ENCODE results near the gene PRKG1.
"Not testable (repeated sequence)": the region's sequence is repeated elsewhere in the genome, so short reads cannot be mapped to it uniquely, and the experiment has no call there.

PRKG1 gene

DNA sequence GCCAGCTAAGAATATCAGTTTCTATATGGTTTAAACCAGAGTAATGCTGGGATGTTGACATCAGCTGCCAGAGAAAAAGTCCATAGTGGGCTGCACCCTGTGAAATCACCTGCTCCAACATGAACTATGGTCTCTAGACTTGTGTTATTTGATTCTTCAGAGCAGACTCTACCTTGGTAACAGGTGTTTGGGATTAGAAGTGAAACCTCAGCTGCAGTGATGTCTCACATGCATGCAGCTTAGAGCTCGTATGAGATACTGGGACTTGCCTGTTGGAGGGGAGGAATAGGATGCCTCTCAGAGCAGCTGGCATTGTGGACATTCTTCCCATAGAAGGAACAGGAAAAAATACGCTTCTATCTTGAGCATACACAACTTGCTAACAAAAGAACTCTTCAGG, 912.2 kb downstream of the PRKG1 start:
- DNase-seq (ENCODE audit: low read depth, low spot score): no peak

DNA sequence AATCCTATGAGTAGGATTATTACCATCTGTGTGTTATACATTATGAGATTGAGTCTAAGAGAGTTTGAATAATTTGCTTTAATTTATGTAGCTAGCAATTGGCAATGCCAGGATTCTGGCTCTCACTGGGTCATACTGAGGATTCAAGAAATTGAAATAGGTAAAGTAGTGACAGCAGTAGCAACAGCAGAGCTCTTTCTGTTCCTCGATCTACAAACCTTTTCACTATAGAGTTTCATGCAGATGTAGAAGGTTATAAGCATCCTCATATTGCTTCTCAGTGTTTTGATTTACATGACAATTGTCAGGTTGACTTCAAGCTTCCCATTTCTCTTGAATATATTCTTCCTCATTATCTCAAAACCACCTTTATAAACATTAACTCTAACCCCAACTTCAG, 919.2 kb downstream of the PRKG1 start:
- no peak for DNase-seq (ENCODE audit: low read depth, low spot score)

DNA sequence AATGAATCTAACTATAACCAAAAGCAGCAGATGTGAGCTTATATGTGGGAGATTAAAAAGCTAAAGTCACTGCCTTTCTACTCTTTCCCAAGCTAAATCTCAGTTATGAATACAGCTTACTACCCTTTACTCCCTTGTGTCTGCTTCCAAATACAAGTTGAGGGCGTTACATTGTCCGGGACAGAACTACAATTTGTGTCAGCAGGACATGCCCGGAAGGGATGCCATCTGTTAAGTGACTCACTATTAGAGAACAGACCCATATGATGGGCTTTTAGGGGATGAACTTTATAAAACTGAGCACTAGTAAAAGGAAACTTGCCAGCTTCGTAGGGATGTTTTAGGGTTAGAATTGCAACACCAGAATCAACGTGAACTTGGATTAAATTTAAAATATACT, 924.8 kb downstream of the PRKG1 start:
- no peak for DNase-seq (ENCODE audit: low read depth, low spot score)

DNA sequence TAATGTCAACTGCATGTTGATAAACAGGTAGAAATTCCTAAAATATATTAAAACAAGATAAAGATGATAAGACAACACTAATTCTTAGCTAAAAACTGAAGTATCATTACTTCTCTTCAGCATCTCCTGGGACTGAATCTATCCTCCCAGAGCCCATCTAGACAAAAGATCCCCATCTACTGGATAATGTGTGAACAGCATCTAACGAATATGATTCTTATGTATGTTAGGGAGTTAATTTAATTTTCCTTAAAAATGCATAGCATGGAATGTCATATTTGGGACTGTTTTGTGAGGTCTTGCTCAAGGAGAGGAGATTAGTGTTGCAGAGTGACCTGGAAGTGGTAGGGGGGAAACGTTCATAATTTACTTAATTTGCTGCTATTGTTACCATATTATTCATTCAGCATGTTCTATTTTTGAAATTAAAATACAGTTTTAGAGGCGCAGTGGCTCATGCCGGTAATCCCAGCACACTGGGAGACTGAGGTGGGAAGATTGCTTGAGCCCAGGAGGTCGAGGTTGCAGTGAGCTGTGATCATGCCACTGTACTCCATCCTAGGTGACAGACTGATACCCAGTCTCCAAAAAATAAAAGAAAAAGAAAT, 930.2 kb downstream of the PRKG1 start:
- DNase-seq (ENCODE audit: low read depth, low spot score): no peak

DNA sequence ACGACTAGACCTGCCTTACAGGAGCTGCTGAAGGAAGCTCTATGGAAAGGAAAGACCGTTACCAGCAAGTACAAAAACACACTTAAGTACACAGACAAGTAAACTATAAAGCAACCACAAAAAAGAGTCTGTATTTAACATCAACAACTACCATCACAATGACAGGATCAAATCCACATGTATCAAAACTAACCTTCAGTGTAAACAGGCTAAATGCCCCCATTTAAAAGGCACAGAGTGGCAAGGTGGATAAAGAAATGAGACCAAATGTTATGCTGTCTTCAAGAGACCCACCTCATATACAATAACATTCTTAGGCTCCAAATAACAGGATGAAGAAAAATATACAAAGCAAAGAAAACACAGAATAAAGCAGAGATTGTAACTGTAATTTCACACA, 932.8 kb downstream of the PRKG1 start:
- DNase-seq (ENCODE audit: low read depth, low spot score): no peak

DNA sequence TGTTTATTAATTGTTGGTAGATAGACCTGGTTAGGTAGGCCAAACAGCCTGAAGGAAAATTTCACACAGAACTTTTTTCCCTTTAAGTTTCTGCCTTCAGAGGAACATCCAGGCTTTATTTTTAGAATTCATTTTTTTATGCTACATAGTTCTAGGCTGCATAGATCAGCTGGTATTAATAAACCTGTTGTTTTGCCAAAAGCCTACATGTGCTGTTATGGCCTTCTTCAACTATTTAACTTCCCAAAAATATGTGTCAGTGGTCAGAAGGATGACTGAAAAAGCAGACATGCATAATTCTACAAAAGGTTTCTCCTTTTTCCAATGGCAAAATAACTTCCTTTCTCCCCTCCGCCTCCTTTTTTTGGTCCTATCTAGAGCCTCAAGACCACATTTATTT, 936.8 kb downstream of the PRKG1 start:
- DNase-seq (ENCODE audit: low read depth, low spot score): no peak

DNA sequence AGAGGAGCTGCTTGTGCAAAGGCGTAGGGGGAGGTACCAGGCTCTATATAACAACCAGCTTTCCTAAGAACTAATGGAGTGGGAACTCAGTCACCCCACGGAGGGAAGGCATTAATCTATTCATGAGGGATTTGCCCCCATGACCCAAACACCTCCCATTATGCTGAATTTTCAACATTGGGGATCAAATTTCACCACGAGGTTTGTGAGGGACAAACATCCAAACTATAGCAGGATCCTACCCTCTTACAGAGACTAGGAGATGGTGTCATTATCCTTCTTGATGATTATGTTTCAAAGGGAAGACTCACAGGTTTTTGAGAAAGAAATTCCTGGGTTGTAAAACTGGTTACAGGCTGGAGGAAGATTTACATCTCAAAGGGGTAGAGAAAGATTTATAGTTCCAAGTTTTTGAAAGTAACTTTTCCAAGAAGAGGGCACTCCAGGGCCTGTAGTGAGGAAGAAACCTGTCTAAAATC, 944.8 kb downstream of the PRKG1 start:
- no peak for DNase-seq (ENCODE audit: low read depth, low spot score)

DNA sequence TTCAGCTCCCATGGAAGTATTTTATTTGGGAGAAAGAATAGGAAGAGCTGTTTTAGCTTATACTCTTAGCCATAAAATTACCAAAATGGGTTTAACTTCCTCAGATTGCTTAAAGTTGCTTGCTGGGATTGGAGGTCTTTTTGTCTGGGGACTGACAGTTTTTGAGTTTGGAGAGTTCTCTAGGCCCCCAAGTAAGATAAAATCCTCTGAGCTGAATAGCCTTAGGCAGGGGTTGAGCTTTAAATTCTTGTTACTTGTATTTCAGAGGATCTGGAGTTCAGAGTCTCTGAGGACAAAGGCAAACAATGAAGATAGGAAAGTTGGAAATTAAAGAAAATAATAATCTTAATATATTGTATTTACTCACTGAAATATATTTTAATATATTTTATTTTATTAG, 945.4 kb downstream of the PRKG1 start:
- no peak for DNase-seq (ENCODE audit: low read depth, low spot score)

DNA sequence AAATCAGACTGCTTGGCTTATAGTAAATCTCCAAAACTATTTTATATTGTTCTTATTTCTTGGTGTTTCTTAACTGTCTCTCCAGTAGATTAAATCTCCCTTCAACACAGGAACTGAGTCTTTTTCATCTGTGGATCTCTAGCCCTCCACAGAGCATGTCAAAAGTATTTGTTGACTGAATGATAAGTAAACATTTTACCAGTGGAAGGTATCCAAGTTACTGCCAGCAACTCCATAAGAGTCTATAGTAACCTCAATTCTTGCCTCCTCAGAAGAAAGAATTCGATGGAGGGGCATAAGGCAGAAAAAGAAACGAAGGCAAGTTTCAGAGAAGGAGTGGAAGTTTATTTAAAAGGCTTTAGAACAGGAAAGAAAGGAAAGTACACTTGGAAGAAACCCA, 945.9 kb downstream of the PRKG1 start:
- DNase-seq (ENCODE audit: low read depth, low spot score): no peak

DNA sequence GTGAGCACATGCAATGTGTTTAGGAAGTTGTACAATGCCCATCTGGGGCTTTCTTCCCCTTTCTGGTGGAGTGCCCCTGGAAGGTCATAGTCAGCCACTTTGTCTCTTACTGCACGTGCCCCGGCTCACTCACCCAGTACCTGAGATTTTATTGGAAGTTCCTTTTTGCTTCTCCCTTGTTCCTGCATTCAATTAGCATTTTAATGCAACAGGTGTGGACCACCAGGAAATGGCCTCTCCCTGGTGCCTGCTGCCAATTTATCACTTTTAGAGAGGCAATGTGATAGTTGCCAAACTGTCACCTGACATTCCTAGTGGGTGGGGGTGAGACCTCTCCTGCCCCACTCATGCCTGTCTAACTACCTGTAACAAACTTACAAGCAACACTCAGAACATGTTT, 946.4 kb downstream of the PRKG1 start:
- DNase-seq (ENCODE audit: low read depth, low spot score): no peak

DNA sequence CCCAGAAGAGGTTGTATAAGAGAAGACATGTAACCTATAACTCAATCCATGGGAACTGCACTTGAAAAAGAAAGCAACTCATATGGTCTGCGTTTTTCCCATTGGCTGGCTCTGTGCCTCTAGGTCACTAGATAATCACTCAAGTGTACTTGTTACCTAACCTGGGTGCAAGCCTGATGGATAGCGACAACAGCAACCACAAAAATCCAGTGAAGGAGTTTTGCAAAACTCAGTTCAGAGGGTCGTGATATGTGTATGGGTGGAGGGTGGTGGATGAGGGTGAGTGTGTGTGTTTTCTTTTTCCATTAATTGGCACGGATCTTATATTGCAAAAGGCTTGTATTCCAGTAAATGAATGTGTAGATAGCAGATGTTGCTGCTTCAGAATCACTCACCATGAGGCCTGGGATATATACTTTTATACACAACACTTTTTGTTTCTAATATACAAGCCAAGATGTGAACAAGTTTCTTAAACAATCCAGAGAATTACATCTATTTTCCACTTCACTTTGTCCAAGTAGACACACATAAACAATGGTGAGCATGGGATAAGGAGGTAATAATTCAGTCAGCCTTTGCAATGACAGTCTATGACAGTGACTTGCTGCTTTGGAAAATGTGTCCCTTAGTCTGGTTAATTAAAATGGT, 952.9 kb downstream of the PRKG1 start:
- DNase-seq (ENCODE audit: low read depth, low spot score): no peak

DNA sequence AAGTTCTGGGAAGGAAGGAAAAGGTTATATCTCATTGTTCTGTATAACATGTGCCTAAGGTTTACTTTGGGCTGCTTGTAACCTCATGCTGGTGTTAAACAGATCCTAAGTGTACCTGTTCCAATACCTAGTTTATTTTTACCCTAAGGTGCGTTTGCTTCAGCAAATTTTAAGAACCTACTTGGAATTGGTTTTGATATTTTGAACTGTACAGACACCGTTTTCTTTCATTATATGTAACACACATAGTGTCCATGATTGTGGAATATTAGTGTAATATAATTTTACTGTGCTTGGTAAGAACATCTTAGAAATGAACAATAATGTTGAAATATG, 954.2 kb downstream of the PRKG1 start:
- no peak for DNase-seq (ENCODE audit: low read depth, low spot score)

DNA sequence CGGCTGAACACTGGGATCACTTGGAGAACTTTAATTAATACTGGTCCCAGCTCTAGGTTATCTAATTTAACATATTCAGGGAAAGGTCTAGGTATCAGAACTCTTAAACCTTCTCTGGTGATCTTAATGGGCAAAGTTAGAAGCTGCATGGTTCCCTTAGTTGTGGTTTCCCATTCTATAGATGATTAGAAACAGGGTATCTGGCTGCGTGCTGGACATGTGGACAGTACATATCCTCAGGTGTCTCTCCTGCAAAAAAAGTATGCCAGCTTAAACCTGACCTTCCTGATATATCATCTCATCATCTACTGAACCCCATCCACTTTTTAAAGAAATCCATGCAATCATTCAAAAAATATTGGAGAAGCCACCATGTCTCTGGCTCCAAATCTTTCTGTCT, 955.3 kb downstream of the PRKG1 start:
- DNase-seq (ENCODE audit: low read depth, low spot score): no peak

DNA sequence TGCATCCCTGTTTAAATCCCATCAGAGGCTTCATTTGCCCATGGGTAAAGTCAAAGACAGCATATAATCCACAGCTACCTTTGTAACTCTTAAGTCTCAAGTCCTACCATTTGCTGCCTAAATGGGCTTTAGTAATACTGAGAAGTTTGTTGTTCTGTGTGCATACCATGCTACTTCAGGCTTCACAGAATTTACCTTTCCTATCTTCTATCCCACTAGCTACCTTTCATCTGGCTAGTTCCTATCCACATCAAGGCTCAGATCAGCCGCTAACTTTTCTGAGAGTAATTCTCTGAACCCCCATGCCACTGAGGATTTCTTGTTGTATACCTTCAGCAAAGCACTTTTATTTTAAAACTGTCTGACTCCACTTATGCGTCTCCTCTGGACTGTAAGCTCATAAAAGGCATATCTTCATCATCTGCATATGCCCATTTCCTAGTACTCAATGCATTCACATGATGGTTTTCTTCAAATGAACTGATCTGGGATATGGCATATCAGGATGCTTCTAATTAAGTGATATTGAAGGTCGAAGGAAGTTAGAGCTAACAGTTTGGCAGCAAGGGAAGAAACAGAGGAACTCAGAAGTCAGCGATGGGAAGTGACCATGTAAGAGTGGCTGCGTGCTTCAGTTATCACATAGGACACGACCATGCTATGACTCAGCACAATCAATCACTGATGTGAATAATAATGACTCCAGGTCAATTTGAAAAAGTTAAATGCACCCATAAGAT, 955.9 kb downstream of the PRKG1 start:
- DNase-seq (ENCODE audit: low read depth, low spot score): no peak

DNA sequence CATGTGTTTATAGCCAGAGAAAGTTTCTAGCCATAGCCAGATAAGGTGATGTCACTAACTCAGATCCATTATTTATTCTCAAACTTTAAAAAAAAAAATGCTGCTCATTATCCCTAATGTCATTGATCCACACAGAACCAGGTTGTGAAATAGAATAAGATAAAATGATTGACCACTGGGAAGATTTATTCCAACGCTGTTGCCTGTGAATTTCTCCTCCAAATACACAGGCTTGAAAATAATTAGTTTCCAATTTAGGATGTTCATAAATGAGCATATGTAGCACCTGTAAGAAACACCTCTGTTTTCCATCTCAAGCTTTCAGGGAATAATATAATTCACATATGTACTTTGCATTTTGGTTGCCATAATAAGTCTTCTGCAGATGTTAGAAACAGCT, 956.7 kb downstream of the PRKG1 start:
- no peak for DNase-seq (ENCODE audit: low read depth, low spot score)

DNA sequence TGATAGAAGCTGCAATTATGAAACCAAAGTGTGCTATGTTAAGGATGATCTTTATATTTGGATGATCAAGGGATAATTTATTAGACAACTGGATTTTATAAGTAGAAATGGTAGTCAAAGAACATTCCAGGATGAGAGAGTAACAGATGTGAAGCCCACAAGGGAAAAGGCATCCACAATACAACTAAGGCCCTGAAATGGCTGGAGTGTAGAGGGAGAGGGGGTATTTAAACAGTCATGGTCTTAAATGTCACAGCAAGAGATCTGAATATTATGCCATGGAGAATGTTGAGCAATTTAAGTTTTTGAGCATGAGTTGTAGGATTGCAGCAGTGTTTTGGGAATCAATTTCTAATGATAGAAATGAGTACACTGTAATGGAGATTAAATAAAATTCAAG, 957.5 kb downstream of the PRKG1 start:
- DNase-seq (ENCODE audit: low read depth, low spot score): no peak

DNA sequence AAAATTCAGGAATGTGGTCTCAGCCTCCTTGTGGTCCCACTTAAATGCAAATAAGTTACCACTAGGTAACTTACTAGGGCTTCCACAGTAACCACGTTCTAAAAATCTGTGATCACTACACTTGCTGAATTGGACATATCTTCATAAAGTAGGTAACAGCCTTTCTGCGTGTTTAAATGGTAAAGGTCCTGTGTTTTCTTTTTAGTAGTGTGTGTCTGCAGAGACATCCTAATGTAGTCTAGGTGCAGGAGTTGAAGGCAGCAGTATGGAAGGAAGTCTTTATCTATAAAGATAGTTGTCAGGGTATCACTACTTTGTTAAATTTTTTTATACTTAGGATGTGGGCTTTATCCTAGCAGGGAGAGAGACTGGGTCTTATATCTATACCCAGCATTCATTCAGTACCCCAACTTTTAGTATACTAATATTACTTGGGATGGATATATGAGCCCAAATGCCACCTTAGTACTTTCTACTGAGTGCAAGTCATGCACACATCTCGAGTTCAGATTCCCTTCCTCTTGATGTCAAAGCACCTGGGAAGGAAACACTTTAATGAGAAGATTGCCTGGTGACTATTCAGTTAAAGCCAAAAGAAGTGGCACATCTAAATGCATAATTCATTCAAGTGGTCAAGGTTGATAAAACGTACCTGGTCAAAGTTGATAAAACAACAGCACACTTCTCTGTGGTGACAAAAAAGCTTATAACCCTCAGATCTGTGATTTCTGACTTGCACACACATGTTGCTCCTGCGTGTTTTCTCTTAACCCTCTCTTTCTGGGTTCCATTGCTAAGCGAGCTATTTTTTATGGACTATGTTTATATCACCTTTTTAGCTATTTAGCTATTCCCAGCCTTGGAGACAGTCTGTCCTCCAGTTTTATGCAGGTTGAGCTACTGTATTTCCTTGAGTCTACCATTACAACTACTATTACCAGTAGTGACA, 958.7 kb downstream of the PRKG1 start:
- no peak for DNase-seq (ENCODE audit: low read depth, low spot score)

DNA sequence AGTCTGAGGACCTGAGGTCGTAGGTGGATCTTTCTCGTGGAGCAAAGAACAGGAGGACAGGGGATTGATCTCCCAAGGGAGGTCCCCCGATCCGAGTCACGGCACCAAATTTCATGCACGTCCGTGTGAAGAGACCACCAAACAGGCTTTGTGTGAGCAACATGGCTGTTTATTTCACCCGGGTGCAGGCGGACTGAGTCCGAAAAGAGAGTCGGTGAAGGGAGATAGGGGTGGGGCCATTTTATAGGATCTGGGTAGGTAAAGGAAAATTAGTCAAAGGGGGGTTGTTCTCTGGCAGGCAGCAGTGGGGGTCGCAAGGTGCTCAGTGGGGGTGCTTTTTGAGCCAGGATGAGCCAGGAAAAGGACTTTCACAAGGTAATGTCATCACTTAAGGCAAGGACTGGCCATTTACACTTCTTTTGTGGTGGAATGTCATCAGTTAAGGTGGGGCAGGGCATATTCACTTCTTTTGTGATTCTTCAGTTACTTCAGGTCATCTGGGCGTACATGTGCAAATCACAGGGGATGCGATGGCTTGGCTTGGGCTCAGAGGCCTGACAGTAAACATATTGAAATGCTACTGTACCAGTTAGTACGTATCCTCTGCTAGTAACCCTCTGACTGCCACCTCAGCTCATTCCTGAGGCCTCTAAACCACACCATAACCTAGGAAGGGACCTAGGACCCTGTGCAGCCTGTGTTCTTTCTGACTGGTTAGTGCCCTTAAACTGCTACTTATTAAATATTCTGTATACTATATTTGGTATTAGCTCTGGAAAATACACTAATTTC, 964.9 kb downstream of the PRKG1 start:
- not testable (repeated sequence) for DNase-seq (ENCODE audit: low read depth, low spot score)

DNA sequence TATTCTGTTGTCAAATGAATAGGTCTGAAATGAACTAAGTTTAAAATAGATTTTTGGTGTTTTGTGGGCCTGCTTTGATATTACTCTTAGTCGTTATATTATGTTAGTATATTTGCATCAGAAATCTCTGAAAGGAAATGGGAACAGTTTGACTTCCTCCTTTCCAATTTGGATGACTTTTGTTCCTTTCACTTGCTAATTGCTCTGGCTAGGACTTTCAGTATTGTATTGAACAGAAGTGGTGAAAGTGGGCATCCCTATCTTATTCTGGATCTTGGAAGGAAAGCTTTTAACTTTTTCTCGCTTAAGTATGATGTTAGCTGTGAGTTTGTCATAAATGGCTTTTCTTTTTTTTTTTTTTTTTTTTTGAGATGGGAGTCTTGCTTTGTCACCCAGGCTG, 966.2 kb downstream of the PRKG1 start:
- no peak for DNase-seq (ENCODE audit: low read depth, low spot score)

DNA sequence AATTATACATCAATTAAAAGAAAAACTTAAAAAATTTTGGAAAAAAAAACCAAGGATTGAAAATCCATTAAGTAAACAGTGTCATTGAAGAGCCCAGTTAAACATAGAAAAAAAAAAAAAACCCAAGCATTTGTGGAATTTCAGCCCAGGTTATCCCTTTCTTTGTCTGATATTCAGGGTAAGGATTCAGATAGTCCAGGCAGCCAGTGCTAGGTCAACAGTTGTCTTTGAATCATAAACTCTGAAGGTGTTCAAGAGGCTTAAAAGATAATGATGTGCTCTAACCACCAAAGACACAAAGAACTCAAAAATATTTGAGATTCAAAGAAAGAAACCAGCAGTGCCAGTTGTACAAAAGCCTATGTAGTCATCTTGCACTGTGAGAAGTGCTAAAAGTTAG, 969.5 kb downstream of the PRKG1 start:
- DNase-seq (ENCODE audit: low read depth, low spot score): no peak

DNA sequence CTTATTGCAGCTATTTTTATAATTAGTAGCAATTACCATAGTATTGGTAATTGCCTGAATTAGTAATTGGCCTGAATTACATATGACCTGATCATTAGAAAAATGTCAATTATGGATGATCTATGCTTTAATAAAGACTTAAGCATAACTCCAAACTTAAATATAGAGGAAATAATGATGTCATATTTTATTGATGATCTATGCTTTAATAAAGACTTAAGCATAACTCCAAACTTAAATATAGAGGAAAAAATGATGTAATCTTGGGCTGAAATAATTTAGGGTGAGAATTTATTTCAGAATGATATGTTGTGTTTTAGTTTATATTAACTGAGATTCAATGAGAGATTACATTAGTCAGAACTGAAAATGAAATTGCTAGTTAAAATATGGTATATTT, 973.8 kb downstream of the PRKG1 start:
- no peak for DNase-seq (ENCODE audit: low read depth, low spot score)

Data from activated CD4-positive, CD25-positive, alpha-beta regulatory T cell treated with anti-CD3 and anti-CD28 coated beads, Interleukin-2, amount 50 U/mL, for 16 hours (primary cell).